Caco-2 (cell line): Measurements from ENCODE around the gene TMEM37. TPM values are rescaled to one million over a fixed set of nuclear protein-coding genes. Genes with fewer than 3 reads are reported as not detected.

Experiments used
- BruUV-seq: library from RNA; stranded (reverse); fragments of 400-500 nt; replicated peaks from 2 replicates; lab custom pipeline; 2021; lab: Mats Ljungman, UMichigan
- CTCF ChIA-PET: fragments of 300-600 bp; sonication (Branson Sonifier 250); formaldehyde crosslinking; loops from one replicate; lab custom pipeline; 2022; ENCODE audit warnings: antibody characterized with exemption; lab: Charles Lee
- POLR2A ChIA-PET: fragments of 300-600 bp; sonication (Branson Sonifier 250); formaldehyde crosslinking; loops from one replicate; lab custom pipeline; 2022; ENCODE audit warnings: antibody characterized with exemption; lab: Charles Lee
- DNase-seq, 2 experiments: peaks; one replicate each; pipeline versions ENCODE4 v3.0.0 to v3.0.0-alpha.2; 2020 to 2022
- H3K27me3 ChIP-seq: replicated peaks from 2 replicates; pipeline ENCODE4 v1.6.0; 2011; ENCODE audit warnings: low read length; ENCODE audit not compliant: control insufficient read depth, insufficient read depth
- H3K36me3 ChIP-seq: 2 replicates; pipeline ENCODE4 v1.5.1; 2011; ENCODE audit warnings: low read length; ENCODE audit not compliant: control insufficient read depth, insufficient read depth
- H3K4me1 ChIP-seq: fragments of 250-450 bp; sonication (Bioruptor Pico); 2 replicates; pipeline ENCODE4 v1.5.1; 2020; ENCODE audit warnings: mild to moderate bottlenecking
- H3K4me3 ChIP-seq: 2 replicates; pipeline ENCODE4 v1.5.1; 2011; ENCODE audit warnings: low read depth, mild to moderate bottlenecking, control low read depth, low read length
- H3K9me3 ChIP-seq: fragments of 250-450 bp; sonication (Bioruptor Pico); 2 replicates; pipeline ENCODE4 v1.5.1; 2020; ENCODE audit warnings: mild to moderate bottlenecking, moderate library complexity
- H3K27ac Mint-ChIP-seq: one replicate; pipeline ENCODE4 v1.8.0; 2022; ENCODE audit warnings: mixed read lengths; ENCODE audit not compliant: unreplicated experiment
- H3K27me3 Mint-ChIP-seq: one replicate; pipeline ENCODE4 v1.8.0; 2022; ENCODE audit warnings: mixed read lengths; ENCODE audit not compliant: insufficient read depth, unreplicated experiment
- H3K36me3 Mint-ChIP-seq: one replicate; pipeline ENCODE4 v1.8.0; 2022; ENCODE audit warnings: mild to moderate bottlenecking, mixed read lengths; ENCODE audit not compliant: insufficient read depth, unreplicated experiment
- H3K4me1 Mint-ChIP-seq: one replicate; pipeline ENCODE4 v1.8.0; 2022; ENCODE audit warnings: low read depth, mixed read lengths; ENCODE audit not compliant: unreplicated experiment
- H3K4me3 Mint-ChIP-seq: one replicate; pipeline ENCODE4 v1.8.0; 2022; ENCODE audit warnings: mild to moderate bottlenecking, moderate library complexity, mixed read lengths; ENCODE audit not compliant: unreplicated experiment
- H3K9me3 Mint-ChIP-seq: one replicate; pipeline ENCODE4 v1.8.0; 2022; ENCODE audit warnings: mixed read lengths; ENCODE audit not compliant: unreplicated experiment
- CTCF ChIP-seq, 2 experiments: fragments of 200-600 bp in 1 of 2; IDR thresholded peaks; 1 replicate in 1 of 2; 2 replicates in 1 of 2; pipeline versions ENCODE4 v1.5.1 to v1.8.0; 2011 to 2022; ENCODE audit warnings: antibody characterized with exemption in 1 of 2, control low read depth in 1 of 2, inconsistent platforms in 1 of 2, low read depth in 1 of 2, low read length in 1 of 2, mild to moderate bottlenecking in 1 of 2, moderate library complexity in 1 of 2; ENCODE audit not compliant: insufficient read depth in 1 of 2, severe bottlenecking in 1 of 2, unreplicated experiment in 1 of 2
- intact Hi-C: fragments of 100-400 bp; cut with micrococcal nuclease; formaldehyde crosslinking; loops from one replicate; pipeline ENCODE4 v1.10.0; 2022; ENCODE audit not compliant: unreplicated experiment
- total RNA-seq: library from RNA; stranded (reverse); gene quantifications from 2 replicates; pipeline ENCODE4 v1.2.3, GENCODE V29; 2022

The TMEM37 gene
- total RNA-seq, 1 experiment from 2014 or later, result 15.8 TPM

- TF ChIP-seq CTCF (IDR thresholded peaks at IDR 0.05; ENCODE audit: insufficient read depth in 1 of 2, low read depth in 1 of 2, low read length in 1 of 2, severe bottlenecking in 1 of 2, unreplicated experiment in 1 of 2), result no peak
- Histone ChIP-seq H3K4me1 (peaks cover 47% of the 10 kb centered on the region), H3K9me3 (peaks cover 10% of the 10 kb centered on the region; the same call in 1 of the 2 replicates), H3K4me3 (no peak overlapping the region), H3K27me3 (no peaks in the 10 kb centered on the region), H3K36me3 (no peaks in the 10 kb centered on the region)
- H3K9me3 Mint-ChIP-seq, result peaks cover 13% of the 10 kb centered on the region
- CTCF ChIA-PET, result no interaction called here
- no peaks in the 10 kb centered on the region for H3K27me3 Mint-ChIP-seq
- intact Hi-C loops, result loop anchor here (5.0 kb wide), 1 partner anchor 63 kb away; no protein-coding TSS in a partner anchor
- H3K36me3 Mint-ChIP-seq, result no peaks in the 10 kb centered on the region
- DNase-seq, result no peak
- no peak overlapping the region for H3K4me3 Mint-ChIP-seq
- no TSS peak for BruUV-seq
- H3K4me1 Mint-ChIP-seq, result peaks cover 38% of the 10 kb centered on the region
- H3K27ac Mint-ChIP-seq, result no peak overlapping the region
- POLR2A ChIA-PET, result no interaction called here
Measured at GRCh38 chr2:119424284-119425118, 7.2 kb upstream of the TMEM37 start.

GRCh38 chr2:119425119-119425405, 6.6 kb upstream of the TMEM37 start:
- Mint-ChIP-seq H3K27ac (no peak overlapping the region), H3K9me3 (peaks cover 13% of the 10 kb centered on the region), H3K36me3 (no peaks in the 10 kb centered on the region), H3K27me3 (no peaks in the 10 kb centered on the region), H3K4me3 (no peak overlapping the region), H3K4me1 (peaks cover 41% of the 10 kb centered on the region)
- H3K4me3 ChIP-seq, result no peak overlapping the region
- peaks cover 10% of the 10 kb centered on the region; the same call in 1 of the 2 replicates for H3K9me3 ChIP-seq
- H3K27me3 ChIP-seq, result no peaks in the 10 kb centered on the region
- ChIA-PET CTCF (no interaction called here), POLR2A (no interaction called here)
- intact Hi-C loops, result loop anchor here (5.0 kb wide), 1 partner anchor 62 kb away; no protein-coding TSS in a partner anchor
- no peak for TF ChIP-seq CTCF (IDR thresholded peaks at IDR 0.05; ENCODE audit: insufficient read depth in 1 of 2, low read depth in 1 of 2, low read length in 1 of 2, severe bottlenecking in 1 of 2, unreplicated experiment in 1 of 2)
- peaks cover 50% of the 10 kb centered on the region for H3K4me1 ChIP-seq
- no peaks in the 10 kb centered on the region for H3K36me3 ChIP-seq
- no peak for DNase-seq
- no TSS peak for BruUV-seq

GRCh38 chr2:119425620-119426395, 5.8 kb upstream of the TMEM37 start:
- Mint-ChIP-seq H3K36me3 (no peaks in the 10 kb centered on the region), H3K9me3 (peaks cover 13% of the 10 kb centered on the region), H3K27ac (peak overlapping the region; percentile 2), H3K4me1 (peaks cover 41% of the 10 kb centered on the region), H3K27me3 (no peaks in the 10 kb centered on the region), H3K4me3 (peak overlapping the region; percentile 20)
- Histone ChIP-seq H3K9me3 (peaks cover 7% of the 10 kb centered on the region; the same call in 1 of the 2 replicates), H3K4me1 (peaks cover 53% of the 10 kb centered on the region), H3K4me3 (no peak overlapping the region), H3K36me3 (no peaks in the 10 kb centered on the region), H3K27me3 (no peaks in the 10 kb centered on the region)
- CTCF ChIA-PET, result no interaction called here
- intact Hi-C loops, result loop anchor here (5.0 kb wide), 1 partner anchor 61 kb away; no protein-coding TSS in a partner anchor
- no peak for TF ChIP-seq CTCF (IDR thresholded peaks at IDR 0.05; ENCODE audit: insufficient read depth in 1 of 2, low read depth in 1 of 2, low read length in 1 of 2, severe bottlenecking in 1 of 2, unreplicated experiment in 1 of 2)
- BruUV-seq, result no TSS peak
- peak; percentile 66 to 89 for DNase-seq
- POLR2A ChIA-PET, result no interaction called here
